Measurements from ENCODE around the gene ZNF599.
A peak's percentile ranks its signal among the peaks of the same experiment; 100 is the strongest.
"Not testable (repeated sequence)": the region's sequence is repeated elsewhere in the genome, so short reads cannot be mapped to it uniquely, and the experiment has no call there.

ZNF599 gene

DNA sequence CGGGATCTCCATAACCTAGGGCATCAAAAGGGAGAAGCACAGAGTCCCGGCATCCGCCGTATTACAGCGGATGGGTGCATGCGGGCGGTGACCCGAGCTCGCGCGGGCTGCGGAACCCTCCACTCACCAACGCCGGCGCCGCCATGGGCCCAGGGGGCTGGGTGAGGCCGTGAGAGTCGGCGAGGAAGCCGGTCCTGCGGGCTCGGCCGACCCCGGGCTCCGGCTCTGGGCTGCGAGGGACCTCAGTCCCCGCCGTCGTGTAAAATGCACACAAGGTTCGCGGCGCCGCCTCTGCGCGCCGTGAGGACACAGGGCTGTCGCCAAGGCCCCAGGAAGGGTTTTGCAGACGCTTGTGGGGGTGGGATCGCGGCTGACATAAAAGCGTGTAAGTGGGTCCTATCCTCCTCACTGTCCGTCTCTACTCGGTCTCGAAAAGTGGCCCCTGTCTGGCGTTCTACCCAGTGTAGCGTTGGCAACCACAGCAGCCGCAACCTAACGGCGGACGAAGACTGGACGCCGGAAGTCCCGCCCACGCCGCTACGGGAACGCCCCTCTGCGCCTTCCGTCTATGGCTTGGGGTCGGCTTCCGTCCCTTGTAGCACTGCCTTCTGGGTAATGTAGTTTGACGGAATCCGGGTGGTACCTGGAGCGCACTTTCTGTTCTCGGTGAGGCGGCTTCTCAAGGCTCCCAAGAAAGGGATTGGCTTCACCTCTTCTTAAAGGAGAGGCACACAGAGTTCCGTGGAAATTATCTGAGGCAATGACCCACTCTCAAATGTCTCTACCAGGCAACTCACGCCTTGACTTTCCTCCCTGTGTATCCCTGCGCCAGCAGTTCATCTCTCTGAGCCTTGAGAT lies at the start of gene ZNF599:
TSS of gene ZNF599 (minus strand) at position 519 of the 858 bp plus-strand sequence. CDS start at position 145, 374 bp downstream.
- DNase-seq, result peak; percentile 96

GRCh38 chr19:34818270-34818669 lies 45.3 kb upstream of the ZNF599 start:
- DNase-seq, result no peak

- DNase-seq, result no peak
These were observed 43.7 kb upstream of the ZNF599 start for GRCh38 chr19:34816708-34817107.

GRCh38 chr19:34808566-34808965 lies 35.6 kb upstream of the ZNF599 start:
- DNase-seq, result no peak

- no peak for DNase-seq
These were observed 34.2 kb upstream of the ZNF599 start for GRCh38 chr19:34806976-34807860.

- DNase-seq, result no peak
These were observed 31.1 kb upstream of the ZNF599 start for GRCh38 chr19:34804115-34804514.

GRCh38 chr19:34796953-34797352 lies 23.9 kb upstream of the ZNF599 start:
- not testable (repeated sequence) for DNase-seq

GRCh38 chr19:34794066-34794960 lies 21.3 kb upstream of the ZNF599 start:
- DNase-seq, result no peak

- DNase-seq, result no peak
These were observed 20.6 kb upstream of the ZNF599 start for GRCh38 chr19:34793565-34793964.

DNA sequence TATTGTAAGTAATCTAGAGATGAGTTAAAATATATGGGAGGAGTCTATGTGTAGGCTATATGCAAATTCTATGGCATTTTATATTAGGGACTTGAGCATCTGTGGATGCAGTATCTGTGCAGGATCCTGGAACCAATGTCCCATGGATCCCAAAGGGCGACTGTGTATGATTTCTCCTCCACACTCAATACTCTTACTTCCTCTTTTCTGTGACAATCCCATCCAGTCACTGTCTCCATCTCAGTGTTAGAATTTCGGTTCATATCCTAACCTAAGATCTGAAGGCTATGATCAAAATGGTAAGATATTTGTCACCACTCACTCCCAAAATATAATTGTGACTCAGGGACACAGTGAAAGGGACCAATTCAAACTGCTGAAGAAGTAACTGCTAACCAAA lies 15.1 kb upstream of the ZNF599 start:
- DNase-seq, result no peak

DNA sequence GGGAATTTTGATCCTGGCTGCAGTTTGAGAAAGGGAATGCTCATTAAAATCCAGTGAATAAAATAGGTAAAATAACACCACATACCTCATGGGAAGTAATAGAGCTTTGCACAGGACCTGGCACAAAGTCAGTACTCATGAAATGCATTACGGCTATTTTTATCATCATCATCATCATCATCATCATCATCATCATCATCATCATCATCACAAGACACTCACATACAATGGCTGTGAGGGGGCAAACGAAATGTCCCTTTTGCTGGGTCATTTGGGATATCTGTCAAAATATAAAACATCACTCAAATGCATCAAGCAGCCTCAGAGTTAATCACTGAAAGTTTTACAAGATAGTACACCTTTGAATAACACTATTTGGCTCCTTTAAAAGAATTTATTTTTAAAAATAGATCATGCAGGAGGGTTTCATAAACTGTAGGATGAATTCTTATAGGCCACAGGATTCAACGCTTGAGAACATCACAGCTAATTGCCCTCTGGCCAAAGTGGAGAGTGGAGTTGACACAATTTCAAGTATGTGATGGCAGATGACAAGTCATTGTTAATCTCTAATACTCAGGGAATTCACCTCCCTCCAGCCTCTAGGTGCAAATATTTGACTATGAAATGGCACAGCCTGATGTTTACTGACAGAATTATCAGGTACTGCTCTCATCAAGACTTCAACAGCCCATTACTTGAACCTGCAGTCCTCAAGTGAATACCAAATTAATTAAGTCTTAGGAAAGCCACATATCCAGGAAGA lies 14.2 kb upstream of the ZNF599 start:
- DNase-seq, result no peak

GRCh38 chr19:34786236-34786635 lies 13.2 kb upstream of the ZNF599 start:
- no peak for DNase-seq

- no peak for DNase-seq
These were observed 6.6 kb upstream of the ZNF599 start for GRCh38 chr19:34779652-34780051.

- no peak for DNase-seq
These were observed 5.3 kb upstream of the ZNF599 start for GRCh38 chr19:34778342-34778741.

GRCh38 chr19:34774857-34775256 lies 1.8 kb upstream of the ZNF599 start:
- no peak for DNase-seq

GRCh38 chr19:34773555-34773864 lies 495 bp upstream of the ZNF599 start:
- no peak for DNase-seq

GRCh38 chr19:34767951-34768350 lies 5.1 kb downstream of the ZNF599 start:
- DNase-seq, result no peak

- DNase-seq, result no peak
These were observed 6.6 kb downstream of the ZNF599 start for GRCh38 chr19:34766386-34766785.

- no peak for DNase-seq
These were observed 13.6 kb downstream of the ZNF599 start for GRCh38 chr19:34759218-34759917.

- no peak for DNase-seq
These were observed 15.6 kb downstream of the ZNF599 start for GRCh38 chr19:34757441-34757840.

DNA sequence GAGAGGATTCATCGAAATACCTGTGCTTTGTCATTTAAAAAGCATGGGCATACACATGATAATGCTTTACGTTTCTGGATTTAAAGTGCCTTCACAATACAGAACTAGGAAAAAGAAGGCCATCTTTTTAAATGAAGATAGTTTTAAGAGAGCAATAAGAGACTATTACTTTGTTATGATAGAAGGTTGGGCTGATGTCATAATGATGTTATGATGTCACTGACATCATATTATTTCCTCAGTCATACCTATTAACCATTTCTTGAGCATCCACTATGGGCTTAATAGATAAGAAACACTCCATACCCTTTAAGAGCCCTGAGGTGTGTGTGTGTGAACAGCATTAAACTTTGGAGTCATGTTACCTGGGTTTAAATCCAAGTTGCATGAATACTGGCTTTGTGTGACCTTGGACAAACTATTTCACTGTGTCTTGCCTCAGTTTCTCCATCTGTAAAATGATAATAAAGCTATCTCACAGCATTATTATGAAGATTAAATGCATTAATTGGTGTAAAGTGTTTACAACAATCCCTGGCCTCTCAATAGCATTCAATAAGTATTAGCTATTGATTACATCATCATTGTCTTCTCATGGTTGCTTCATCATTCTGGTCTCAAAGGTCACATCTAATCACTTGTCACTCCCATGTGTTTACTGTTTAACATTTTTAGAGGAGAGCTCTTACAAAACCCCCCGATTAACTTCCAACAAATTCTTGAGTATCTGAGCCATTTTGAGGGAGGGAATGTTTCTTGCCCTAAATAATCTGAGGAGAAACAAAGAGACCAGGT lies 27.9 kb downstream of the ZNF599 start:
- DNase-seq, result no peak
